Activated CD8-positive, alpha-beta T cell treated with anti-CD3 and anti-CD28 coated beads for 36 hours (primary cell): ENCODE results near the gene B3GNT2. TPM values are rescaled to one million over a fixed set of nuclear protein-coding genes. Genes with fewer than 3 reads are reported as not detected.
A peak's percentile ranks its signal among the peaks of the same experiment; 100 is the strongest.
"Not testable (repeated sequence)": the region's sequence is repeated elsewhere in the genome, so short reads cannot be mapped to it uniquely, and the experiment has no call there.

Experiments
- ATAC-seq: fragments of 200-7000 bp; cut with Tn5 transposase; one replicate; pipeline ENCODE4 v1.10.0; 2021; ENCODE audit warnings: mild to moderate bottlenecking, moderate library complexity
- CTCF ChIA-PET: fragments of 350-600 bp; sonication (Branson Sonifier 250); formaldehyde crosslinking; loops from one replicate; lab custom pipeline; 2021; ENCODE audit warnings: antibody characterized with exemption; lab: Charles Lee
- POLR2A ChIA-PET: fragments of 350-600 bp; sonication (Branson Sonifier 250); formaldehyde crosslinking; loops from one replicate; lab custom pipeline; 2021; ENCODE audit warnings: antibody characterized with exemption; lab: Charles Lee
- DNase-seq: peaks from one replicate; pipeline ENCODE4 v3.0.0-alpha.2; 2020
- H3K27ac Mint-ChIP-seq: one replicate; pipeline ENCODE4 v1.8.0; 2021; ENCODE audit warnings: mild to moderate bottlenecking, mixed read lengths
- H3K27me3 Mint-ChIP-seq: one replicate; pipeline ENCODE4 v1.8.0; 2021; ENCODE audit warnings: mixed read lengths
- H3K36me3 Mint-ChIP-seq: one replicate; pipeline ENCODE4 v1.8.0; 2021; ENCODE audit warnings: low read depth, mixed read lengths
- H3K4me1 Mint-ChIP-seq: one replicate; pipeline ENCODE4 v1.8.0; 2021; ENCODE audit warnings: low read depth, mixed read lengths
- H3K4me3 Mint-ChIP-seq: one replicate; pipeline ENCODE4 v1.8.0; 2021; ENCODE audit warnings: mild to moderate bottlenecking, moderate library complexity, mixed read lengths
- H3K9me3 Mint-ChIP-seq: one replicate; pipeline ENCODE4 v1.8.0; 2021; ENCODE audit warnings: mixed read lengths
- intact Hi-C: fragments of 100-400 bp; cut with micrococcal nuclease; formaldehyde crosslinking; loops from one replicate; pipeline ENCODE4 v1.10.0; 2022
- total RNA-seq, 2 experiments: library from RNA; stranded (reverse); gene quantifications; one replicate each; pipeline ENCODE4 v1.2.3, GENCODE V29; 2021
- TF ChIP-seq, protein P1 (sequence below): fragments of 200-600 bp; IDR thresholded peaks from one replicate; pipeline ENCODE4 v1.8.0; 2022; ENCODE audit warnings: antibody characterized with exemption, mild to moderate bottlenecking

Gene B3GNT2, protein sequence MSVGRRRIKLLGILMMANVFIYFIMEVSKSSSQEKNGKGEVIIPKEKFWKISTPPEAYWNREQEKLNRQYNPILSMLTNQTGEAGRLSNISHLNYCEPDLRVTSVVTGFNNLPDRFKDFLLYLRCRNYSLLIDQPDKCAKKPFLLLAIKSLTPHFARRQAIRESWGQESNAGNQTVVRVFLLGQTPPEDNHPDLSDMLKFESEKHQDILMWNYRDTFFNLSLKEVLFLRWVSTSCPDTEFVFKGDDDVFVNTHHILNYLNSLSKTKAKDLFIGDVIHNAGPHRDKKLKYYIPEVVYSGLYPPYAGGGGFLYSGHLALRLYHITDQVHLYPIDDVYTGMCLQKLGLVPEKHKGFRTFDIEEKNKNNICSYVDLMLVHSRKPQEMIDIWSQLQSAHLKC
- 10 to 100 TPM; 44.3 to 45.5 TPM for total RNA-seq

DNA sequence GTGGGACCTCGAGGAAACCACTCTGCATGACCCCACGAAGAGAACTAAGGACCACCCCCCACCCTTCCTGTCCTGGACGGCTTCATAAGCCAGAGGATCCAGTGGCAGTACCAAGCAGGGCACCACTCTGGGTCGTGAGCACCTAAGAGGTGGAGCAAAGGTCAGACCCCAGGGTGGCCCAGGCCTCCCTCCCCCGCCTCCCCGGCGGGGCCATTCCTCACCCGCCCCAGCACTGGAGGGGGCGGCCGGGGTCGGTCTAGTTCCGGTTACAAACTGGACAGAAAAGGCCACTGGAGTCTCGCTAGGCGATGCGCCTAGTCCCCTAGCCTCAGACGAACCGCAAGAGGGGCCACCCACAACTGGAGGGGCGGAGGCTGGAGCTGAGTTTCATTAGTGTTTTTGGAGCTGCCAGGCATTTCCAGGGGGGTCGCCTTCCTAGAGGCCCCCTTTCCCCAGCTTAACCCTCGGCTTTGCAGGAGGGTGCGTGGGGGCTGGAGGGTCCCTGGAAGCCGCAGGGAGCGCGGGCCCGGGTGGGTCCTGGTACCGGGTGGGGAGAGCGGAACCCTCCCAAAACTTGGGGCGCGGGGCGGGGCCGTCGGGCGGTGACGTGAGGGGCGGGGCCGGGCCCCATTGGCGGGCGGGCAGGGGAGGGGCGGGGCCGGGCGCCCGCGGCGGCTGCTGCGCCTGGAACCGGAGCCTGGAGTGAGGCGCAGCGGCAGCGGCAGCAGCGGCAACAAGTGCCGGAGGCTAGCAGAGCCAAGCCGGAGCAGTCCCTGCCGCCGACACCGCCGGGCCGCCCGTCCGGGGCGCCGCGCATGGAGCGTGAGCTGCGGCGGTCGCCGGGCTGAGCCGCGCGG is at the start of gene B3GNT2:
TSS of gene B3GNT2 (plus strand) at position 695 of the 857 bp plus-strand sequence. CDS start 26,106 bp downstream, outside the sequence.
- ChIA-PET CTCF (no interaction called here), POLR2A (interaction anchor here (1.0 to 9.3 kb wide), 3 partner anchors 20 to 111 kb away, joined by 3 to 112 read pairs (median 4); no protein-coding TSS in a partner anchor)
- Mint-ChIP-seq H3K9me3 (no peaks in the 10 kb centered on the region), H3K4me3 (peak within 1 kb of the TSS; percentile 96), H3K36me3 (peaks cover 22% of the 10 kb centered on the region), H3K27ac (peak within 1 kb of the TSS; percentile 95), H3K4me1 (peaks cover 22% of the 10 kb centered on the region), H3K27me3 (no peaks in the 10 kb centered on the region)
- peak; percentile 66 for ATAC-seq
- intact Hi-C loops, result loop anchor here (5.0 kb wide), 3 partner anchors 203 to 658 kb away; partner anchors contain the start of gene XPO1
- DNase-seq, result peak; percentile 86
- TF ChIP-seq, protein P1, sequence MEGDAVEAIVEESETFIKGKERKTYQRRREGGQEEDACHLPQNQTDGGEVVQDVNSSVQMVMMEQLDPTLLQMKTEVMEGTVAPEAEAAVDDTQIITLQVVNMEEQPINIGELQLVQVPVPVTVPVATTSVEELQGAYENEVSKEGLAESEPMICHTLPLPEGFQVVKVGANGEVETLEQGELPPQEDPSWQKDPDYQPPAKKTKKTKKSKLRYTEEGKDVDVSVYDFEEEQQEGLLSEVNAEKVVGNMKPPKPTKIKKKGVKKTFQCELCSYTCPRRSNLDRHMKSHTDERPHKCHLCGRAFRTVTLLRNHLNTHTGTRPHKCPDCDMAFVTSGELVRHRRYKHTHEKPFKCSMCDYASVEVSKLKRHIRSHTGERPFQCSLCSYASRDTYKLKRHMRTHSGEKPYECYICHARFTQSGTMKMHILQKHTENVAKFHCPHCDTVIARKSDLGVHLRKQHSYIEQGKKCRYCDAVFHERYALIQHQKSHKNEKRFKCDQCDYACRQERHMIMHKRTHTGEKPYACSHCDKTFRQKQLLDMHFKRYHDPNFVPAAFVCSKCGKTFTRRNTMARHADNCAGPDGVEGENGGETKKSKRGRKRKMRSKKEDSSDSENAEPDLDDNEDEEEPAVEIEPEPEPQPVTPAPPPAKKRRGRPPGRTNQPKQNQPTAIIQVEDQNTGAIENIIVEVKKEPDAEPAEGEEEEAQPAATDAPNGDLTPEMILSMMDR, result no peak

DNA sequence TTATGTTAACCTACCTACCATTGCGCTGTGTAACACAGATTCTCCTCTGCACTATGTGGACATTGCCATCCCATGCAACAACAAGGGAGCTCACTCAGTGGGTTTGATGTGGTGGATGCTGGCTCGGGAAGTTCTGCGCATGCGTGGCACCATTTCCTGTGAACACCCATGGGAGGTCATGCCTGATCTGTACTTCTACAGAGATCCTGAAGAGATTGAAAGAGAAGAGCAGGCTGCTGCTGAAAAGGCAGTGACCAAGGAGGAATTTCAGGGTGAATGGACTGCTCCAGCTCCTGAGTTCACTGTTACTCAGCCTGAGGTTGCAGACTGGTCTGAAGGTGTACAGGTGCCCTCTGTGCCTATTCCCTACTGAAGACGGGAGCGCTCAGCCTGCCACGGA is 49.1 kb upstream of the B3GNT2 start:
- H3K27ac Mint-ChIP-seq, result peak overlapping the region; percentile 34
- H3K36me3 Mint-ChIP-seq, intact Hi-C loops, ATAC-seq, H3K4me3 Mint-ChIP-seq, H3K27me3 Mint-ChIP-seq, H3K9me3 Mint-ChIP-seq, H3K4me1 Mint-ChIP-seq, CTCF ChIA-PET: not testable (repeated sequence)
- POLR2A ChIA-PET, result interaction anchor here (0.6 kb wide), 1 partner anchor 119 kb away, joined by 4 read pairs; no protein-coding TSS in a partner anchor
- peak; percentile 31 for DNase-seq

DNA sequence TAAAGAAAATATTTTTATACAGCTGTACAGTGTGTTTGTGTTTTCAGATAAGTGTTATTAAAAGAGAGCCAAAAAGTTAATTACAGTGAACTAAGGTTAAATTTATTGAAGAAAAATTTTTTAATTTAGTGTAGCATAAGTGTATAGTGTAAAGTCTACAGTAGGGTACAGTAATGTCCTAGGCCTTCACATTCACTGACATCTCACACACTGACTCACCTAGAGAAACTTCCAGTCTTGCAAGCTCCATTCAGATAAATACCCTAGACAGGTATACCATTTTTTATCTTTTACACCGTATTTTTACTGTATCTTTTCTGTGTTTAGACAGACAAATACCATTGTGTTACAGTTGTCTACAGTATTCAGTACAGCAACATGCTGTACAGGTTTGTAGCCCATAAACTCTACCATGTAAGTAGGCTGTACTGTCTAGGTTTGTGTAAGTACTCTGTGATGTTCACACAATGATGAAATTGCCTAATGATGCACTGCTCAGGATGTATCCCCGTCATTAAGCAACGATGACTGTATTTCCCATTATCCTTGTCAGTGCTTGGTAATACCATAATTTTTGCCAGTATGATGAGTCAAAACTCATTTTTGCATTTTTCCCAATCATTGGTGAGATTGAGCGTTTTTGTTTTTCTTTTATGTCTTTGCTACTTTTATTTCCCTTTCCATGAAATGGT is 48.2 kb upstream of the B3GNT2 start:
- Mint-ChIP-seq H3K4me1 (peaks cover 8% of the 10 kb centered on the region), H3K36me3 (no peaks in the 10 kb centered on the region), H3K27ac (no peak overlapping the region), H3K9me3 (no peaks in the 10 kb centered on the region), H3K4me3 (no peak overlapping the region), H3K27me3 (no peaks in the 10 kb centered on the region)
- POLR2A ChIA-PET, result interaction anchor here (0.6 kb wide), 1 partner anchor 120 kb away, joined by 4 read pairs; no protein-coding TSS in a partner anchor
- CTCF ChIA-PET, result no interaction called here
- DNase-seq (no peak), ATAC-seq (no peak)
- intact Hi-C loops, result no loop called here
- TF ChIP-seq, protein P1, result no peak

DNA sequence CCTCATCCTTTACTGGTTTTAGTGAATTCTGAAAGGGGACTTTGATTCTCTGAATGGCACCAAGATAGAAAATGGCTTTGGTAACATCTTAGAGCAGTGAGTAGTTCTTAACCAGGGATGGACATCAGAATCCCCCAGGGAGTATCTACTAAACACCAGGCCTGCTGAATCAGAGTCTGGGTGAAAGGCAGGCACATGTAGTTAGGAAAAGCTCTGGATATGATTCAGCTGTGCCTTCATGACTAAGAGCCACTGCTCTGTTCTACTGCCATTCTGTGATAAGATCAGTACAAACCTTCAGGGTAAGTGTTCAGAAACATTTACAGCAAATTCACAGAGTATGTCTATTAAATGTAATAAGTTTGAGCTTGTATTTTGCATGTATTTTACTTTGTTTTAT is 46.2 kb upstream of the B3GNT2 start:
- no peaks in the 10 kb centered on the region for H3K36me3 Mint-ChIP-seq
- intact Hi-C loops, result no loop called here
- ATAC-seq (peak; percentile 45), DNase-seq (no peak)
- peaks cover 8% of the 10 kb centered on the region for H3K4me1 Mint-ChIP-seq
- no peaks in the 10 kb centered on the region for H3K27me3 Mint-ChIP-seq
- H3K4me3 Mint-ChIP-seq, result no peak overlapping the region
- H3K27ac Mint-ChIP-seq, result no peak overlapping the region
- ChIA-PET POLR2A (interaction anchor here (0.6 kb wide), 1 partner anchor 165 kb away, joined by 3 read pairs; no protein-coding TSS in a partner anchor), CTCF (no interaction called here)
- TF ChIP-seq, protein P1, result no peak
- no peaks in the 10 kb centered on the region for H3K9me3 Mint-ChIP-seq
